Measurements from ENCODE around the gene COX14.

Gene COX14

DNA sequence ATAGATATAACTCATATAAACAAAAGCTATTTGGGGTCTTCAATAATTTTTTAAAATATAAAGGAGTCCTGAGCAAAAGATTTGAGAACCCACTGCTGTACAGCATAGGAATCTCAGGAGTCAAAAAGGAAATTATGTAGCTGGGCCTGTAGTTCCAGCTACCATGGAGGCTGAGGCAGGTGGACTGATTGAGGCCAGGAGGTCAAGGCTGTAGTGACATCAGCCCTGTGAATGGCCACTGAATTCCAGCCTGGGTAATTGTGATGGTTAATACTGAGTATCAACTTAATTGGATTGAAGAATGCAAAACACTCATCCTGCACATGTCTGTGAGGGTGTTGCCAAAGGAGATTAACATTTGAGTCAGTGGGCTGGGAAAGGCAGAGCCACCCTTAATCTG is 44.6 kb downstream of the COX14 start:
- no peak for DNase-seq (ENCODE audit: low spot score)

- no peak for DNase-seq (ENCODE audit: low spot score)
Measured at GRCh38 chr12:50157259-50157658, 45.2 kb downstream of the COX14 start.

GRCh38 chr12:50160643-50161042 is 48.6 kb downstream of the COX14 start:
- DNase-seq (ENCODE audit: low spot score), result no peak

- DNase-seq (ENCODE audit: low spot score), result no peak
Measured at GRCh38 chr12:50162230-50162629, 50.2 kb downstream of the COX14 start.

- no peak for DNase-seq (ENCODE audit: low spot score)
Measured at GRCh38 chr12:50164963-50165362, 52.9 kb downstream of the COX14 start.

DNA sequence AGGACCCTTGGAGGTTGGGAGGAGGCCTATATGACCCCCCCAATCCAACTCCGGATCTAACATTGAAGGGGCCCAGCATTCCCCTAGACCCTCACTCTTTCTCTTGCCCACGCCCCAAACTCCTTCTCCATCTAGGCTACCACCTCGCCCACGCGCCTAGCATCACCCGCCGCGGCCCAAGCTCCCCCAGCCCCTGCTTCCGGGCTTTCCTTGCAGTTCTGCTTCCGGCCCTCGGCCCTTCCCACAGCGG is 54.7 kb downstream of the COX14 start:
- DNase-seq (ENCODE audit: low spot score), result peak; percentile 43

DNA sequence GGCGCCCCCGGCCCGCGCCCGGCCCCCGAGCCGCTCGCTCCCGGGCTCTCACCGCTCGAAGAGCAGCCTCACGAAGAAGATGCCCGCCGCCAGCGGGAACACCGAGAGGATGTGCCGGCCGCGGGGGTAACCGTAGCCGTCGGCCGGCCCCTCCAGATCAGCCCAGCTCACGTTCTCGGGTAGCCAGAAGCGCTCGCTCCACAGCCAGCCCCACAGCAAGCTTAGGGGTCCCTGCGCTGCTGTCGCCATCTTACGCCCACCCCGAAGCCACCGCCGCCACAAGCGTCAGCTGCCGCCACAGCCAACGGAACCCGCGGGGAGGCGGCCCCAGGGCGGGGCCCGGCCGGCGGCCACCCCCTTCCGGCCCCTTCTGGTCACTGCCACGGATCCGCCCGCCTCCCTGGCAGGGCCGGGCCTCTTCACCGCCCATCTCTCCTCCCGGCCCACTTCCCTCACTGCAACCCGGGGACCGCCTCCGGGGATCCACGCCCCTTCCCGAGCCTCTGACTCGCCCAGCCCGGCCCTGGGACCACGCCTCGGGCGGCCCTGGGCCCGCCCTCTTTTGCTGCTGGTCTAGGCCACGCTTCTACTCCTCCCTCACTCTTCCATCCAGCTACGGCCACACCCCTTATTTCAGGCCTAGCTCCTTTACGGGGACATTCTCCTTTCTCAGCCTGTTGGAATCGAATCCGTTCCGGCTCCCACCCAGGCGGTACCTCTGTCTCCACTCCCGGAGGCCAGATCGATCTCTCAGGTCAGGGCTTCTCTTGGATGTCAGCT is 55.2 kb downstream of the COX14 start, which contains the start of gene CERS5:
Gene CERS5 (minus strand): TSS at position 321 of the 780 bp plus-strand sequence. CDS start 72 bp downstream, at position 249.
- peak; percentile 94 for DNase-seq (ENCODE audit: low spot score)
